ENCODE results near the gene CAMK2D.
"Not testable (repeated sequence)": the region's sequence is repeated elsewhere in the genome, so short reads cannot be mapped to it uniquely, and the experiment has no call there.

GRCh38 chr4:113763923-113764322 lies 2.4 kb upstream of the CAMK2D start:
- not testable (repeated sequence) for TF ChIP-seq CTCF (conservative IDR thresholded peaks at IDR 0.05); EZH2 (IDR thresholded peaks at IDR 0.05; ENCODE audit: low read depth)

Data from PC-9 (cell line).